ENCODE results near the gene LIPG.

Gene LIPG

DNA sequence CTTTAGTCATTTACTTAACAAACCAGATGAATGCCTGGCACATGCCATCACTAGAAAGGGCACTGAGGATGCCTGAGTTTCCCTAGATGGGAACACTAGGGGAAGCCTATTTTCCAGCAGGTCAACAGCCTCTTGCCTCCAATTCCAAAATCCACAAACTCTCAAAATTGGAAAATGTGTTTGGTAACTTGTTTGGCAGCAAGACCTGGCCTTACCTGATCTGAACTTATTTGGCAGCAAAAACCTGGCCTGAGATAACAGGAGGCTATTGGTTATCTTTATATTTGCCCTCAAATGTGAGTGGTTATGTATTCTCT lies 2.6 kb downstream of the LIPG start:
- TF ChIP-seq, protein P1, sequence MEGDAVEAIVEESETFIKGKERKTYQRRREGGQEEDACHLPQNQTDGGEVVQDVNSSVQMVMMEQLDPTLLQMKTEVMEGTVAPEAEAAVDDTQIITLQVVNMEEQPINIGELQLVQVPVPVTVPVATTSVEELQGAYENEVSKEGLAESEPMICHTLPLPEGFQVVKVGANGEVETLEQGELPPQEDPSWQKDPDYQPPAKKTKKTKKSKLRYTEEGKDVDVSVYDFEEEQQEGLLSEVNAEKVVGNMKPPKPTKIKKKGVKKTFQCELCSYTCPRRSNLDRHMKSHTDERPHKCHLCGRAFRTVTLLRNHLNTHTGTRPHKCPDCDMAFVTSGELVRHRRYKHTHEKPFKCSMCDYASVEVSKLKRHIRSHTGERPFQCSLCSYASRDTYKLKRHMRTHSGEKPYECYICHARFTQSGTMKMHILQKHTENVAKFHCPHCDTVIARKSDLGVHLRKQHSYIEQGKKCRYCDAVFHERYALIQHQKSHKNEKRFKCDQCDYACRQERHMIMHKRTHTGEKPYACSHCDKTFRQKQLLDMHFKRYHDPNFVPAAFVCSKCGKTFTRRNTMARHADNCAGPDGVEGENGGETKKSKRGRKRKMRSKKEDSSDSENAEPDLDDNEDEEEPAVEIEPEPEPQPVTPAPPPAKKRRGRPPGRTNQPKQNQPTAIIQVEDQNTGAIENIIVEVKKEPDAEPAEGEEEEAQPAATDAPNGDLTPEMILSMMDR (conservative IDR thresholded peaks at IDR 0.05; ENCODE audit: low read depth, low read length): no peak
- no peak for DNase-seq (ENCODE audit: low read depth)
- H3K4me3 ChIP-seq (ENCODE audit: low read depth, low read length): no peak overlapping the region

DNA sequence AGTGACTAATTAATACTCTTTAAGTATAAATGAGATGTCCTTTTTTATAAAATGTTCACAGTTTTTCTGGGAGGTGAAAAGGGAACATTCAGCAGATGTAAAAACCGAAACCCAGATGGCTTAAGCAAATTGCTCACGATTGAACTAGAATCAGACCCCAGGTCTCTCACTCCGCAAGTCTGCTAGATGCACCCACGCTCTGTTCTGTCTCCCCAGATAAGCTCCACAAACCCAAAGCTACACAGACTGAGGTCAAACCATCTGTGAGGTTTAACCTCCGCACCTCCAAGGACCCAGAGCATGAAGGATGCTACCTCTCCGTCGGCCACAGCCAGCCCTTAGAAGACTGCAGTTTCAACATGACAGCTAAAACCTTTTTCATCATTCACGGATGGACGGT lies 3.2 kb downstream of the LIPG start:
- DNase-seq (ENCODE audit: low read depth): no peak
- no peak overlapping the region for H3K4me3 ChIP-seq (ENCODE audit: low read depth, low read length)
- TF ChIP-seq, protein P1 (conservative IDR thresholded peaks at IDR 0.05; ENCODE audit: low read depth, low read length): no peak

DNA sequence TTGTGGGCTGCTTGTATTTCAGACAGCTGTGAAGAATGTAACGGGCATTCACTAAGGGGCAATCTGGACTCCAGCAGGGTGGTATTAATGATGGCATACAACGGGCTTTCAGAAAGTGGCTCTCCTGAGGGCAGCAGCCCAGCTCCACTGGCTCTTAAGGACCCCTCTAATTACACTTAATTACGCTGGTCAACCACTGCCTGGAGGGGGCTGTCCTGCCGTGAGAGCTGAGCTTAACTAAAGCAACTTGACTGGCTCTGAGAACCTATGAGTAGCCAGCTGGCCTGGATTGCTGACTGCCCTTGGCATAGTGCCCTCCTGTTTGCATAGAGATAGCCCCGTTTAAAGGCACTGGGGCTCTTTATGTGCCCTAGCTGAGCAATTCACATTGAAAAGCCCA lies 3.8 kb downstream of the LIPG start:
- TF ChIP-seq, protein P1 (conservative IDR thresholded peaks at IDR 0.05; ENCODE audit: low read depth, low read length): no peak
- DNase-seq (ENCODE audit: low read depth): peak; percentile 36
- no peak overlapping the region for H3K4me3 ChIP-seq (ENCODE audit: low read depth, low read length)

DNA sequence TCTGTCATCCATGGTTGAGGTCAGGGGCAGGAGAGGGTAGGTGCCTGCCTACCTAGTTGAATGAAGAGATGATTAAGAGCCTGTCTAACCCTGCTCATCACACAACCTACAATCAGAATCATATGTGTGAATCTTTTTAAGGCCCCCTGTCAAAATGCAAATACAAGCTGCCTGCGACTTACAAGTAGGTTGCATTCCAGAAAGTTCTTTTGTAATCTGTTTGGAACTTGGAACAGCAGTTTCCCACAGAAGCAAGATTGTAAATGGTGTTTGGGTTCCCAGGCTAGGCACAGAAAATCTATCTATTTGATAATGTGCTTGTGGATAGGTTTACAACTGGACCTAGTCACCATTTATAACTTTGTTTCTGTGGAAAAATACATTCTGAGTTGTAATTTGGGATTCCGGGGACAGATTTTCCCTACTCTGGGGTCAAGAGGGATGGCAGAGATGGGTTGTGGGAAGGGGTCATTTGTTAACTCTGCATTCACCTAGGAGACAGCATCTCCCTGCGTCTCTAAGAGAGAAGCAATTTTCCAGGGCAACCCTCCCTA lies 4.4 kb downstream of the LIPG start:
- TF ChIP-seq, protein P1 (conservative IDR thresholded peaks at IDR 0.05; ENCODE audit: low read depth, low read length): no peak
- H3K4me3 ChIP-seq (ENCODE audit: low read depth, low read length): no peak overlapping the region

DNA sequence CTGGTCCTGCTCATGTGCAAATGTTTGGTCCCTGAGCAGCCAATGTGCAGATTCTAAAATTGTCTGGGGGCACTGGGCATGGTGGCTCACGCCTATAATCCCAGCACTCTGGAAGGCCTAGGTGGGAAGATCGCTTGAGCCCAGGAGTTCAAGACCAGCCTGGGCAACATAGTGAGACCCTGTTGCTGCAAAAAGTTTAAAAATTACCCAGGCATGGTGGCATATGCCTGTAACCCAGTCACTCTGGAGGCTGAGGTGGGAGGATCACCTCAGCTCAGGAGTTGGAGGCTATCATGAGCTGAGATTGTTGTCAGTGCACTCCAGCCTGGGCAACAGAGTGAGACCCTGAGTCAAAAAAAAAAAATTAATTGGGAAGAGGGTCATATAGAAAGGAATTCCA lies 5.1 kb downstream of the LIPG start:
- H3K4me3 ChIP-seq (ENCODE audit: low read depth, low read length): no peak overlapping the region
- TF ChIP-seq, protein P1 (conservative IDR thresholded peaks at IDR 0.05; ENCODE audit: low read depth, low read length): no peak
- no peak for DNase-seq (ENCODE audit: low read depth)

More for the DNA sequence above, 4.4 kb downstream of the LIPG start:
- peak; percentile 30 for DNase-seq (ENCODE audit: low read depth)

DNA sequence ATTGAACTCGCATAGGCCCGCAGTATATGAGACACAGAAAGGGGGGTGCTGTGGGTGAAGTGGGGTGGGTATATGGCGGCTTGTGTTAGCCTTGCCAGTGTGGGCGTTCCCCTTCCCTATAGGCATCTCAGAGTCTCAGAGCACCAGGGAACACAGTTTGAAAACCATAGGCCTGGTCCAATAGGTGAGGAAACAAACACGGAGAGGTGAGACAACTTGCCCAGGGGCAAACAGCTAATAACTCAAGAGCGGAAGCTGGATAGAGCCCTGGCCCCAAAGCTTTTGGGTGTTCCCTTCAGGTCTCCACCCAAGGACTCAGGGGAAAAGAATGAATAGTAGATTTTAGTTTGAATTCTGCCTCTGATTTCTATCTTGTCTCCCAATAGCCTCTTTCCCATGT lies 7.9 kb downstream of the LIPG start:
- no peak for DNase-seq (ENCODE audit: low read depth)
- TF ChIP-seq, protein P1 (conservative IDR thresholded peaks at IDR 0.05; ENCODE audit: low read depth, low read length): no peak
- H3K4me3 ChIP-seq (ENCODE audit: low read depth, low read length): no peak overlapping the region

DNA sequence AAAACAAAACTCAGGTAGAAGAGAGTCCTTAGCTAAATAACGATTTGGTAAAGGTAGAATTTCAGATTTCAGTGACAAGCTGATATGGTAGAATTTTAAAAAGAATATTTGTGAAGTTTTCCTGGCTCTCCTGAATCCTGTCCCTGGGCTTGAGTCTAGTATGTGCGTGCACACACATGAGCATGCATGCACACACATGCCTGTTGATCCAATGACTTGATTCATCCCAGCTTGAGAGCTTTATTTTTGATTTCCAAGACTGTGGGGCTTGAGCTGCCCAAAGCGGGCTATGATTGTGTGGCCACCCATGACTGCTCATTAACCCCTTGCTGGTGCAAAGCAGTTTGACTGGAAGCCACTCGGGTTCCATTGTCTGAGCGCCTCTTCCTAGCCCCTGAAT lies 9.0 kb downstream of the LIPG start:
- TF ChIP-seq, protein P1 (conservative IDR thresholded peaks at IDR 0.05; ENCODE audit: low read depth, low read length): no peak
- no peak for DNase-seq (ENCODE audit: low read depth)
- H3K4me3 ChIP-seq (ENCODE audit: low read depth, low read length): no peak overlapping the region
